Measurements from ENCODE around the gene MRPL49.

Gene MRPL49

GRCh38 chr11:65078151-65078550 lies 44.0 kb upstream of the MRPL49 start:
- Histone ChIP-seq H3K27ac (ENCODE audit: extremely low read depth, low read depth, low read length) (no peak overlapping the region), H3K4me1 (ENCODE audit: control insufficient read depth, insufficient read depth, low read length) (peaks cover 3% of the 10 kb centered on the region; the same call in 1 of the 2 replicates), H3K9me3 (ENCODE audit: control insufficient read depth, insufficient read depth, low read depth, low read length) (no peaks in the 10 kb centered on the region), H3K4me3 (ENCODE audit: low read depth, low read length) (no peak overlapping the region), H3K36me3 (ENCODE audit: control insufficient read depth in 2 of 2, insufficient read depth in 1 of 2, low read length in 2 of 2) (peaks cover 5 to 71% of the 10 kb centered on the region in 2 experiments; a peak in 2 of 3 replicates)
- CTCF ChIA-PET: interaction anchor here (0.6 to 1.5 kb wide), 9 partner anchors 8 to 225 kb away, joined by 3 to 6 read pairs (median 4); partner anchors contain the start of genes NAALADL1 and SAC3D1
- TF ChIP-seq ZNF169 (tag by site-specific recombination; IDR thresholded peaks at IDR 0.05): no peak
- peak; percentile 36 for TF ChIP-seq CTCF (tag by site-specific recombination; IDR thresholded peaks at IDR 0.05)
- no peak for TF ChIP-seq ZNF548 (tag by site-specific recombination; IDR thresholded peaks at IDR 0.05)
- no peak for TF ChIP-seq ZNF274 (IDR thresholded peaks at IDR 0.05; ENCODE audit: low read length)
- no peak for TF ChIP-seq ZNF274 (tag by site-specific recombination; IDR thresholded peaks at IDR 0.05; ENCODE audit: borderline replicate concordance)
- TF ChIP-seq REPIN1 (tag by site-specific recombination; IDR thresholded peaks at IDR 0.05; ENCODE audit: low read depth): no peak
- no peak for TF ChIP-seq ZNF24 (tag by site-specific recombination; IDR thresholded peaks at IDR 0.05)
- no peak for TF ChIP-seq PRDM4 (tag by site-specific recombination; IDR thresholded peaks at IDR 0.05)
- no peak for TF ChIP-seq ATF2 (tag by site-specific recombination; IDR thresholded peaks at IDR 0.05; ENCODE audit: low read depth)
- POLR2A ChIA-PET: interaction anchor here (0.6 kb wide), 1 partner anchor 27 kb away, joined by 6 read pairs; no protein-coding TSS in a partner anchor

- Histone ChIP-seq H3K36me3 (ENCODE audit: control insufficient read depth in 2 of 2, insufficient read depth in 1 of 2, low read length in 2 of 2) (peaks cover 5 to 71% of the 10 kb centered on the region in 2 experiments; a peak in 2 of 3 replicates), H3K9me3 (ENCODE audit: control insufficient read depth, insufficient read depth, low read depth, low read length) (no peaks in the 10 kb centered on the region), H3K4me1 (ENCODE audit: control insufficient read depth, insufficient read depth, low read length) (peaks cover 3% of the 10 kb centered on the region; the same call in 1 of the 2 replicates), H3K27ac (ENCODE audit: extremely low read depth, low read depth, low read length) (no peak overlapping the region), H3K4me3 (ENCODE audit: low read depth, low read length) (no peak overlapping the region)
- ChIA-PET POLR2A (interaction anchor here (0.6 kb wide), 1 partner anchor 28 kb away, joined by 6 read pairs; no protein-coding TSS in a partner anchor), CTCF (interaction anchor here (0.6 to 1.5 kb wide), 7 partner anchors 9 to 226 kb away, joined by 3 to 6 read pairs (median 3); partner anchors contain the start of gene NAALADL1)
- no peak for TF ChIP-seq ZXDB (tag by site-specific recombination; IDR thresholded peaks at IDR 0.05)
- no peak for TF ChIP-seq KLF7 (tag by site-specific recombination; IDR thresholded peaks at IDR 0.05; ENCODE audit: borderline replicate concordance)
- TF ChIP-seq ZNF549 (tag by site-specific recombination; IDR thresholded peaks at IDR 0.05): no peak
- TF ChIP-seq ZNF214 (tag by site-specific recombination; IDR thresholded peaks at IDR 0.05; ENCODE audit: borderline replicate concordance): no peak
- TF ChIP-seq HIC1 (tag by site-specific recombination; IDR thresholded peaks at IDR 0.05): no peak
These were observed 43.3 kb upstream of the MRPL49 start for GRCh38 chr11:65078786-65079342.

All from HEK293 (cell line).